Stomach smooth muscle (tissue), 2 donors: ENCODE data around the gene POLR2I.

Source experiments
- H3K27ac ChIP-seq: one replicate; pipeline ENCODE4 v1.7.0; 2013; ENCODE audit warnings: mild to moderate bottlenecking, low read length, inconsistent platforms
- H3K27me3 ChIP-seq, 2 donors: one replicate each; pipeline ENCODE4 v1.7.0; 2013; ENCODE audit warnings: low read length in 2 of 2; ENCODE audit not compliant: insufficient read depth in 2 of 2, control insufficient read depth in 1 of 2
- H3K36me3 ChIP-seq, 2 donors: one replicate each; pipeline ENCODE4 v1.7.0; 2013; ENCODE audit warnings: low read length in 2 of 2; ENCODE audit not compliant: control insufficient read depth in 2 of 2, insufficient read depth in 2 of 2
- H3K4me1 ChIP-seq: one replicate; pipeline ENCODE4 v1.7.0; 2013; ENCODE audit warnings: low read length; ENCODE audit not compliant: control insufficient read depth, insufficient read depth
- H3K4me3 ChIP-seq, 2 donors: one replicate each; pipeline ENCODE4 v1.7.0; 2013; ENCODE audit warnings: low read length in 2 of 2
- H3K9ac ChIP-seq, 2 donors: one replicate each; pipeline ENCODE4 v1.7.0; 2013; ENCODE audit warnings: low read length in 2 of 2, mild to moderate bottlenecking in 1 of 2
- H3K9me3 ChIP-seq, 2 donors: one replicate each; pipeline ENCODE4 v1.7.0; 2013; ENCODE audit warnings: low read length in 2 of 2; ENCODE audit not compliant: control insufficient read depth in 2 of 2
- donor health status: healthy.
- donor health status: Pancreatic carcinoma.

POLR2I gene

GRCh38 chr19:36097036-36097435 lies 17.6 kb downstream of the POLR2I start:
- Histone ChIP-seq H3K4me1 (peaks cover 3% of the 10 kb centered on the region), H3K9me3 (no peaks in the 10 kb centered on the region), H3K9ac (no peak overlapping the region), H3K36me3 (no peaks in the 10 kb centered on the region), H3K4me3 (no peak overlapping the region), H3K27me3 (no peaks in the 10 kb centered on the region), H3K27ac (no peak overlapping the region)

DNA sequence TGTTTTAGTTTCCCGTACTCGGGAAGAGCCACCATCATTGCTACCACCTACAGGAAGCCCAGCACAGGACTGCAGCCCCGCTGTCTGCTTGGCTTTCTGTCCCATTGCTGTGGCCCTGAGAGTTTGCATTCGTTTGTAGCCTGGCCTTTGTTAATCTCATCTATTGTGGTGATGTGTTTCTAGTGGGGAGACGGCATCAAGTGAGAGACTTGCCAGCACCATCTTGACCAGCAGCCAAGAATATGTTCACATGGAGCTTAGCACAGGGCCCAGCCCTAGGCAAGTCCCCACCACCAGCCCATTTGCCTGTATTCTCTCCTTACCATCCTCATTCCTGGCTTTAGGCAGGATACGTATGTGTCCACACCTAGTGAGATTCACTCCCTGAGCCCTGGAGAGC lies 21.0 kb downstream of the POLR2I start:
- no peaks in the 10 kb centered on the region for H3K9me3 ChIP-seq
- H3K27me3 ChIP-seq: no peaks in the 10 kb centered on the region
- peaks cover 3% of the 10 kb centered on the region for H3K4me1 ChIP-seq
- H3K9ac ChIP-seq: no peak overlapping the region
- no peak overlapping the region for H3K4me3 ChIP-seq
- H3K27ac ChIP-seq: no peak overlapping the region
- no peaks in the 10 kb centered on the region for H3K36me3 ChIP-seq

DNA sequence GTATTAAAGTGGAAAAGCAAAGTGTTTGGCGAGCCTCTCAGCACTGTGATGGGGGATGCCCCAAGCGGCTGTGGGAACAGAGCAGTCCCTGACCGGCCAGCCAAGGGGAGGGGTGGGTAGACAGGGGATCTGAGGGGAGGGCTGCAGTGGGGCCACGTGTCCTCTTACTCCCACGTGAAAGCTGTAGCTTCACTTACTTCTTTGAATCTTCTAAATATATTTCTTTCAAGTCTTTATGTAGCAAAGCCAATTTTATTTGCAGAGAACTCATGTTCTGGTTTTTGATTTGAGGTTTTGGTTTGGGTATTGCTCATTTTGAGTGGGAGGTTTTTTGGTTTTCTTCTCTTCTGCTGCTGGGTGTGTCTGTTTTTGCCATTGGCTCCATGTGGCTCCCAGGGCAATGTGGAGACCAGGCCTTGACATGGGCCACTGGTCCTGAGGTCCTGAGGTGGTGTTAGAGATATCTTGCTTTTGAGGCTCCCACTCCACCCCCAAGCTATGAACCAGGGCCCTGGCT lies 21.5 kb downstream of the POLR2I start:
- Histone ChIP-seq H3K27me3 (no peaks in the 10 kb centered on the region), H3K9ac (no peak overlapping the region), H3K36me3 (no peaks in the 10 kb centered on the region), H3K9me3 (no peaks in the 10 kb centered on the region), H3K4me1 (peaks cover 3% of the 10 kb centered on the region), H3K4me3 (no peak overlapping the region), H3K27ac (no peak overlapping the region)

- Histone ChIP-seq H3K4me3 (no peak overlapping the region), H3K9me3 (no peaks in the 10 kb centered on the region), H3K36me3 (no peaks in the 10 kb centered on the region), H3K27ac (no peak overlapping the region), H3K4me1 (peaks cover 3% of the 10 kb centered on the region), H3K27me3 (no peaks in the 10 kb centered on the region), H3K9ac (no peak overlapping the region)
Observed at GRCh38 chr19:36092566-36092965, 22.1 kb downstream of the POLR2I start.

GRCh38 chr19:36090910-36091695 lies 23.6 kb downstream of the POLR2I start:
- Histone ChIP-seq H3K9ac (no peak overlapping the region), H3K4me3 (no peak overlapping the region), H3K27ac (no peak overlapping the region), H3K4me1 (no peaks in the 10 kb centered on the region), H3K27me3 (no peaks in the 10 kb centered on the region), H3K36me3 (no peaks in the 10 kb centered on the region), H3K9me3 (no peaks in the 10 kb centered on the region)

- Histone ChIP-seq H3K9ac (no peak overlapping the region), H3K4me1 (no peaks in the 10 kb centered on the region), H3K9me3 (no peaks in the 10 kb centered on the region), H3K27ac (no peak overlapping the region), H3K4me3 (no peak overlapping the region), H3K27me3 (no peaks in the 10 kb centered on the region), H3K36me3 (no peaks in the 10 kb centered on the region)
Observed at GRCh38 chr19:36089847-36090246, 24.8 kb downstream of the POLR2I start.

- Histone ChIP-seq H3K9ac (no peak overlapping the region), H3K9me3 (no peaks in the 10 kb centered on the region), H3K27me3 (no peaks in the 10 kb centered on the region), H3K4me1 (no peaks in the 10 kb centered on the region), H3K36me3 (no peaks in the 10 kb centered on the region), H3K27ac (no peak overlapping the region), H3K4me3 (no peak overlapping the region)
Observed at GRCh38 chr19:36086326-36086725, 28.3 kb downstream of the POLR2I start.

- no peak overlapping the region for H3K4me3 ChIP-seq
- H3K36me3 ChIP-seq: no peaks in the 10 kb centered on the region
- H3K9me3 ChIP-seq: no peaks in the 10 kb centered on the region
- no peak overlapping the region for H3K27ac ChIP-seq
- no peak overlapping the region for H3K9ac ChIP-seq
- no peaks in the 10 kb centered on the region for H3K4me1 ChIP-seq
- no peaks in the 10 kb centered on the region for H3K27me3 ChIP-seq
Observed at GRCh38 chr19:36084231-36085009, 30.3 kb downstream of the POLR2I start.

DNA sequence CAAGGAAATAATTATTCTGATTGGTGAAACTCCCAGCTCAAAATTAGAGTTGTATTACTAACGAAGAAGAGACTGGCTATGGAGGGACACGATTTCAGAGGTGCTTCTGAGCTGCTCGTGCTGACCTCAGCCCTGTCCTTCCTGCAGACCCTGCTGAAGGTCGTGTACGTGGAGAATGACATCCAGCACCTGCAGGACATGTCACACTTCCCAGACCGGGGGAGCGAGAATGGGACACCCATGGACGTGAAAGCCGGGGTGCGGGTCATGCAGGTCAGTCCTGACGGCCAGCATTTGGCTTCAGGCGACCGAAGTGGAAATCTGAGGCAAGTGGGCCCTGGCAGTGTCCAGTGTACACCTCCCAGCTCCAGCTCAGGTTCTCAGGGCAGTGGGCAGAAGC lies 31.8 kb downstream of the POLR2I start:
- Histone ChIP-seq H3K9ac (no peak overlapping the region), H3K27ac (no peak overlapping the region), H3K4me3 (no peak overlapping the region), H3K9me3 (no peaks in the 10 kb centered on the region), H3K4me1 (no peaks in the 10 kb centered on the region), H3K27me3 (no peaks in the 10 kb centered on the region), H3K36me3 (no peaks in the 10 kb centered on the region)

GRCh38 chr19:36081894-36082293 lies 32.8 kb downstream of the POLR2I start:
- H3K27ac ChIP-seq: no peak overlapping the region
- no peaks in the 10 kb centered on the region for H3K9me3 ChIP-seq
- no peaks in the 10 kb centered on the region for H3K27me3 ChIP-seq
- no peak overlapping the region for H3K9ac ChIP-seq
- H3K36me3 ChIP-seq: no peaks in the 10 kb centered on the region
- H3K4me1 ChIP-seq: no peaks in the 10 kb centered on the region
- no peak overlapping the region for H3K4me3 ChIP-seq

DNA sequence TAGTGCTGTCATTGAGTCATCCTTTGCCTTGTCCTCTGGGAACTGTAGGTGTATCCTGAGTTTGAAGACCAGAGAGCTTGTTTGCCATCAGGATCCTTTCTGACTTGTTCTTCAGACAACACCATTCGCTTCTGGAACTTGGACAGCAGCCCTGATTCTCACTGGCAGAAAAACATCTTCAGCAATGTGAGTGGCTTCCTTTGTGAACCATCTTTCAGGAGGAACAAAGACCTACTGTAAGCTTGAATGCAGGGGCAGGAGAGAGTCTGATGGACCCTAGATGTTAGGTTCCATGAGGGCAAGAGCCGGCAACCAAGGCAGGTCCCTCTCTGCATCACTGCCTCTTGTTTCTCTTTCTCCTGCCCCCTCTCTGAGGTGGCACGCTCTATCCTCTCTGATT lies 33.3 kb downstream of the POLR2I start:
- H3K27me3 ChIP-seq: no peaks in the 10 kb centered on the region
- no peak overlapping the region for H3K4me3 ChIP-seq
- H3K36me3 ChIP-seq: no peaks in the 10 kb centered on the region
- no peak overlapping the region for H3K9ac ChIP-seq
- H3K9me3 ChIP-seq: no peaks in the 10 kb centered on the region
- H3K27ac ChIP-seq: no peak overlapping the region
- H3K4me1 ChIP-seq: no peaks in the 10 kb centered on the region
